GM15510 (cell line): ENCODE results near the gene RIMS4.

Source experiments
- POLR2A ChIP-seq: IDR thresholded peaks from 3 replicates; pipeline ENCODE4 v1.6.1; 2011; ENCODE audit warnings: borderline replicate concordance; ENCODE audit not compliant: insufficient read length; ENCODE audit errors: extremely low read depth

RIMS4 gene

GRCh38 chr20:44745122-44745597 is 65.2 kb downstream of the RIMS4 start:
- TF ChIP-seq POLR2A = no peak

DNA sequence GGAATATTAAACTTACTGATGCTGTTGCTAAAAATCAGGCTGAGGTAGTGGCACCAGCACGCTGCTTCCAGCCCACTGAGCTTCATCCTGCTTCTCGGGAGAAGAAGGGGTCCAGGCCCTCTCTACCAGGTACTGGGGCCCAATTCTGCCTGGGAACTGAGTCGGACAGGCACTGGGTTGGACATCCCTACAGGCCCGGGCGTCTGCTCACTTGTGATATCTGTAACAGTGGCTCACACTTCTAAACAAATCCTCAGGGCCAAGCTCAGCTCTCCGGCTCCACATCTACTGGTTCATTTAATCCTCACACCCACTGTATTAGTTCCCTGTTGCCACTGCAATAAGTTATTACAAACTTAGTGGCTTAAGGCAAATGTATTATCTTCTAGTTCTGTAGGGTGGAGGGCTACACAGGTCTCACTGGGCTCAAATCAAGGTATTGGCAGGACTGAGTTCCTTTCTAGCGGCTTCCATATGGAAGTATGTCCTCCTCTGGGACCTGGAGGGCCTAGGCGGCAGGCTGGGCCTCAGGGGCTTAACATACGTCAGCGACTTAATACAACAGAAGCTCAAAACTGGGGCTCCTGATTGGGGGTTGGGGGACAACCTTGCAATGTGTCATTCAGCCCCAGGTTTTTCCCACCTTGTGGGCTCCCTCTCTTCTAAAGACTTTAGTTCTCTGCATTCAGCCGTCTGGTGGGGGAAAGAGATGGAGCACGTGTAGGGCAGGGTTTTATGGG is 66.3 kb downstream of the RIMS4 start:
- no peak for TF ChIP-seq POLR2A

DNA sequence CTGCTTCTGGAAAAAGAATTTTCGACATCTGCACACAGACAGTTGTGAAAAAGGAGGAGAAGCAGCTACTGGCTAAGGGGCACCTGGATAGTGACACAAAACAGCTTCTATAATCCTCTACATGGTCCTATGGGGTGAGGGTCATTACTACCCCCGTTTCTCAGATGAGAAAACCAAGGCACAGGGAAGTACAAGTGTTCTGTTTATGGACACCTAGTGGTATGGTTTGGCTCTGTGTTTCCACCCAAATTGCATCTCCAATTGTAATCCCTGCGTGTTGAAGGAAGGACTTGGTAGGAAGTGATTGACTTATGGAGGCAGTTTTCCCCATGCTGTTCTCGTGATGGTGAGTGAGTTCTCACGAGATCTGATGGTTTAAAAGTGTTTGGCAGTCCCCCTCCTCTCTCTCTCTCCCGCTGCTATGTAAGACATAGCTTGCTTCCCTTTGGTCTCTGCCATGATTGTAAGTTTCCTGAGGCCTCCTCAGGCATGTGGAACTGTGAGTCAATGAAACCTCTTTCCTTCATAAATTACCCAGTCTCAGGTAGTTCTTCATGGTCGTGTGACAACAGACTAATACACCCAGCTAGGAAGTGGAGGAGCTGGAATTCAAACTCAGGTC is 67.2 kb downstream of the RIMS4 start:
- TF ChIP-seq POLR2A = no peak

DNA sequence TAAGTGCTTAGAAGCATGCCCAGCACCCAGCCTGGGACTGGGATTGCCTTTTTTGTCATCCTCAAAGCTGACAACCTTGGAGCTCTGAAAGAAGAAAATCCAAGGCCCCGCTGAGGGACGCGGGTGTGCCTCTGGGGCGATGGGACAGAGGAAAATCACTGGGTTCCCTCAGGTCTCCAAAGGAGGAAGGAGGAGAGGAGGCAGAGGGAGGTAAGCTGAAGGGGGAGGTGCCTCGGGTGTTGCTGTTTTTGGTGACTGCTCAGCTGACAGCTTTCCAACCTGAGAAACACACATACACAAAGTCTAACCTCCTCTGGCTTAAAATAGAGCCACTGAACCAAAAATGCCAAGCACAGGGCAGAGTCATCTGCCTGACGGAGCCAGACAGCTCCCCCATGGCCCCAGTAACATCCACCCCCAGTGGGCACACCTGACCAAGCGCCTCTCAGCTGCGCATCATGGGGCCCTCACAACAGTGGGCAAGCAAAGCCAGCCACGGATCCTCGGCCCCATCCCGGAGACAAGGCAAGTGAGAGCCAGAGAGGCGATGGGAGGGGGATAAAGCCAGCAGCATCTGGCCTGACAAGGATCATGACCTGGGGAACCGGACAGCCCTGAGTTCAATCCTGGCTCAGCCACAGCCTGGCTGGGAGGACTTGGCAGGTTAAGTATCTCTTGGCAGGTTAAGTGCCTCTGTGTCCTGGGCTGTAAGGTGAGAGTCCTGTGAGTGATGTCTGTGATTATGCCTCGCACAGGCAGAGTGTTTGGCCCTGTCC is 67.9 kb downstream of the RIMS4 start:
- TF ChIP-seq POLR2A = no peak

GRCh38 chr20:44739942-44740341 is 70.4 kb downstream of the RIMS4 start:
- no peak for TF ChIP-seq POLR2A

- TF ChIP-seq POLR2A = no peak
Measured at GRCh38 chr20:44738813-44739477, 71.4 kb downstream of the RIMS4 start.

DNA sequence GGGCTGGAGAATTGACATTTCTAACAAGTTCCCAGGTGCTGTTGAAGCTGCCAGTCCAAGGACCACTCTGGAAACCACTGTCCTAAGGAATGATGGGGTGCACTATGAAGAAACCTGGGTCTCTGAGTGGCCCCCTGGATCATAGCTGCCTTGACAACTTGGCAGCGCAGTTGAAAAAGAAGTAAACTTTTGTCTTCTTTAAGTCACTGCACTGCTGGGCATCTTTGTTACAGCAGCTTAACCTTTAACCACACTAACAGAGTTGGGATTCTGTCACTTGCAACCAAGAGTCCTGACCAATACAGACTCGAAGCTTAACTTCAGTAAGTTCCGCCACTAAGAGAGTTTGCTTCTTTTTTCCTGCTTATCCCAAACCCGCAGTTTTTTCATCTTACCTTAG is 73.2 kb downstream of the RIMS4 start:
- no peak for TF ChIP-seq POLR2A

GRCh38 chr20:44736170-44737021 is 74.0 kb downstream of the RIMS4 start:
- TF ChIP-seq POLR2A = no peak

DNA sequence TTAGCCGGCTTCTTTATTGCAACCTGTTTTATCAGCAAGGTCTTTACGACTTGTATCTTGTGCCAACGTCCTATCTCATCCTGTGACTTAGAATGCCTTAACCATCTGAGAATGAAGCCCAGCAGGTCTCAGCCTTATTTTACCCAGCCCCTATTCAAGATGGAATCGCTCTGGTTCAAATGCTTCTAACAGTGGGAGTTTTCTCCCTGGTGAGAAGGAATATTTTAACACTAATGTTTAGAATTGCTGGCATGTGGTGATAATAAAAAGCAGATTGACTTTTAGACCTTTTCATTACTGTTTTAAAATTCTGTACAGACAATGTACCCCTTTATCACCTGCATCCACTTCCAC is 74.6 kb downstream of the RIMS4 start:
- no peak for TF ChIP-seq POLR2A

GRCh38 chr20:44734938-44735337 is 75.4 kb downstream of the RIMS4 start:
- no peak for TF ChIP-seq POLR2A

- no peak for TF ChIP-seq POLR2A
Measured at GRCh38 chr20:44733341-44734069, 76.8 kb downstream of the RIMS4 start.

- TF ChIP-seq POLR2A = no peak
Measured at GRCh38 chr20:44732327-44732726, 78.0 kb downstream of the RIMS4 start.

GRCh38 chr20:44731657-44732056 is 78.7 kb downstream of the RIMS4 start:
- TF ChIP-seq POLR2A = no peak
